Head of caudate nucleus (tissue), 42 donors: ENCODE data around the gene NOD2.

ENCODE experiments used
- DNase-seq, 42 donors: peaks; one replicate each; pipeline versions ENCODE4 v3.0.0 to v3.0.0-alpha.2; 2020 to 2021; ENCODE audit warnings: mixed read lengths in 7 of 42
- intact Hi-C: fragments of 100-400 bp; cut with DNase I; formaldehyde crosslinking; loops from one replicate; pipeline ENCODE4 v1.15.0; 2022

The NOD2 gene

GRCh38 chr16:50683689-50684374 is 9.6 kb upstream of the NOD2 start:
- intact Hi-C loops, result no loop called here
- peak in 5 of 42 donors; percentile 24 to 54 (median 37) for DNase-seq

GRCh38 chr16:50684823-50685461 is 8.5 kb upstream of the NOD2 start:
- no peak for DNase-seq
- intact Hi-C loops, result no loop called here

- DNase-seq, result no peak
- intact Hi-C loops, result no loop called here
Observed at GRCh38 chr16:50685462-50686063, 7.8 kb upstream of the NOD2 start.

- no peak for DNase-seq
- intact Hi-C loops, result no loop called here
Observed at GRCh38 chr16:50688083-50688482, 5.3 kb upstream of the NOD2 start.

- DNase-seq, result no peak
Observed at GRCh38 chr16:50688867-50689266, 4.5 kb upstream of the NOD2 start.

GRCh38 chr16:50690177-50690576 is 3.2 kb upstream of the NOD2 start:
- intact Hi-C loops, result no loop called here

More at GRCh38 chr16:50688867-50689266, 4.5 kb upstream of the NOD2 start:
- intact Hi-C loops, result no loop called here

GRCh38 chr16:50692644-50692998 is 785 bp upstream of the NOD2 start:
- DNase-seq, result no peak
- intact Hi-C loops, result no loop called here

More at GRCh38 chr16:50690177-50690576, 3.2 kb upstream of the NOD2 start:
- DNase-seq, result no peak

- intact Hi-C loops, result no loop called here
- DNase-seq, result no peak
Observed at GRCh38 chr16:50694206-50694605, 800 bp downstream of the NOD2 start.

GRCh38 chr16:50695017-50696000 is 1.9 kb downstream of the NOD2 start:
- intact Hi-C loops, result no loop called here
- DNase-seq, result peak in 8 of 42 donors; percentile 27 to 60 (median 36)

- intact Hi-C loops, result no loop called here
- no peak for DNase-seq
Observed at GRCh38 chr16:50696126-50696525, 2.7 kb downstream of the NOD2 start.

- DNase-seq, result peak in 12 of 42 donors; percentile 31 to 70 (median 46)
- intact Hi-C loops, result no loop called here
Observed at GRCh38 chr16:50696575-50697420, 3.4 kb downstream of the NOD2 start.

- intact Hi-C loops, result no loop called here
Observed at GRCh38 chr16:50697421-50697715, 4.0 kb downstream of the NOD2 start.

GRCh38 chr16:50697881-50698767 is 4.7 kb downstream of the NOD2 start:
- intact Hi-C loops, result no loop called here
- DNase-seq, result peak in 14 of 42 donors; percentile 18 to 72 (median 38)

More at GRCh38 chr16:50697421-50697715, 4.0 kb downstream of the NOD2 start:
- DNase-seq, result no peak

GRCh38 chr16:50699326-50700159 is 6.1 kb downstream of the NOD2 start:
- DNase-seq, result no peak
- intact Hi-C loops, result no loop called here

- intact Hi-C loops, result no loop called here
- DNase-seq, result no peak
Observed at GRCh38 chr16:50702725-50703124, 9.3 kb downstream of the NOD2 start.

- DNase-seq, result no peak
- intact Hi-C loops, result no loop called here
Observed at GRCh38 chr16:50704245-50704644, 10.8 kb downstream of the NOD2 start.
